ENCODE results near the gene OSBPL5. TPM values are rescaled to one million over a fixed set of nuclear protein-coding genes. Genes with fewer than 3 reads are reported as not detected.
"Not testable (repeated sequence)": the region's sequence is repeated elsewhere in the genome, so short reads cannot be mapped to it uniquely, and the experiment has no call there.

The OSBPL5 gene
- total RNA-seq, 1 experiment from 2014 or later: not detected

GRCh38 chr11:3073029-3073435 lies 92.1 kb downstream of the OSBPL5 start:
- no peaks in the 10 kb centered on the region for H3K79me2 ChIP-seq (ENCODE audit: low read length)
- no peak for DNase-seq
- no peaks in the 10 kb centered on the region for H4K20me1 ChIP-seq (ENCODE audit: insufficient read depth, low read depth, low read length)
- no peak overlapping the region for H3K9ac ChIP-seq (ENCODE audit: low read length)
- H3K27ac ChIP-seq (ENCODE audit: low read length): no peak overlapping the region
- H3K36me3 ChIP-seq (ENCODE audit: insufficient read depth, low read length): no peaks in the 10 kb centered on the region
- H3K4me2 ChIP-seq (ENCODE audit: low read depth, low read length, poor library complexity, severe bottlenecking): no peak overlapping the region
- no peaks in the 10 kb centered on the region for H3K4me1 ChIP-seq (ENCODE audit: low read length)
- H3K9me3 ChIP-seq (ENCODE audit: low read length): no peaks in the 10 kb centered on the region
- H3K4me3 ChIP-seq (ENCODE audit: low read length): no peak overlapping the region
- no peaks in the 10 kb centered on the region for H3K9me2 ChIP-seq (replicated peaks; ENCODE audit: insufficient read depth, low read length)
- no peak overlapping the region for H2AFZ ChIP-seq (ENCODE audit: low read length)
- no peaks in the 10 kb centered on the region for H3K27me3 ChIP-seq (ENCODE audit: low read length)

DNA sequence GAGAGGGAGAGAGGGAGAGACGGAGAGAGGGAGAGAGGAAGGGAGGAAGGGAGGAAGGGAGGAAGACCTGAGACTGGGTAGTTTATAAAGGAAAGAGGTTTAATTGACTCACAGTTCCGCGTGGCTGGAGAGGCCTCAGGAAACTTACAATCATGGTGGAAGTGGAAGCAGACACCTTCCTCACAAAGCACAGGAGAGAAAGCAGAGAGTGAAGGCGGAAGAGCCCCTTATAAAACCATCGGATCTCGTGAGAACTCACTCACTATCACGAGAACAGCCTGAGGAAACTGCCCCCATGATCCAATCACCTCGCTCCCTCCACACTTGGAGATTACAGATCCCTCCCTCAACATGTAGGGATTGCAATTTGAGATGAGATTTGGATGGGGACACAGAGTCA lies 95.7 kb downstream of the OSBPL5 start:
- Histone ChIP-seq H4K20me1 (ENCODE audit: insufficient read depth, low read depth, low read length) (no peaks in the 10 kb centered on the region), H3K9me3 (ENCODE audit: low read length) (no peaks in the 10 kb centered on the region), H3K4me2 (ENCODE audit: low read depth, low read length, poor library complexity, severe bottlenecking) (no peak overlapping the region), H3K4me3 (ENCODE audit: low read length) (no peak overlapping the region), H3K79me2 (ENCODE audit: low read length) (no peaks in the 10 kb centered on the region), H3K9me2 (replicated peaks; ENCODE audit: insufficient read depth, low read length) (no peaks in the 10 kb centered on the region), H3K36me3 (ENCODE audit: insufficient read depth, low read length) (no peaks in the 10 kb centered on the region), H2AFZ (ENCODE audit: low read length) (no peak overlapping the region), H3K27me3 (ENCODE audit: low read length) (no peaks in the 10 kb centered on the region), H3K4me1 (ENCODE audit: low read length) (peaks cover under 1% of the 10 kb centered on the region), H3K9ac (ENCODE audit: low read length) (no peak overlapping the region), H3K27ac (ENCODE audit: low read length) (no peak overlapping the region)
- DNase-seq: no peak

DNA sequence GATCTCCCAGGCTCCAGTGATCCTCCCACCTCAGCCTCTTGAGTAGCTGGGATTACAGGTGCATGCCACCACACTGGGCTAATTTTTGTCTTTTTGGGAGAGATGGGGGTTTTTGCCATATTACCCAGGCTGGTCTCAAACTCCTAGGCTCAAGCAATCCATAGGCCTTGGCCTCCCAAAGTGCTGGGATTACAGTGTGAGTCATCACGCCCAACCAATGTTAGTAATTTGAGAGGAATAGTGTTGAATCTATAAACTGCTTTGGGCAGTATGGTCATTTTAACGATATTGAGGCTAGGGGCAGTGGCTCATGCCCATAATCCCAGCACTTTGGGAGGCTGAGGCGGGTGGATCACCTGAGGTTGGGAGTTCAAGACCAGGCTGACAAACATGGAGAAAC lies 98.8 kb downstream of the OSBPL5 start:
- not testable (repeated sequence) for H2AFZ ChIP-seq (ENCODE audit: low read length); H3K9ac ChIP-seq (ENCODE audit: low read length); H3K36me3 ChIP-seq (ENCODE audit: insufficient read depth, low read length); DNase-seq; H3K9me2 ChIP-seq (replicated peaks; ENCODE audit: insufficient read depth, low read length); H4K20me1 ChIP-seq (ENCODE audit: insufficient read depth, low read depth, low read length); H3K9me3 ChIP-seq (ENCODE audit: low read length); H3K4me2 ChIP-seq (ENCODE audit: low read depth, low read length, poor library complexity, severe bottlenecking); H3K79me2 ChIP-seq (ENCODE audit: low read length); H3K27me3 ChIP-seq (ENCODE audit: low read length); H3K27ac ChIP-seq (ENCODE audit: low read length); H3K4me3 ChIP-seq (ENCODE audit: low read length)
- peaks cover 23% of the 10 kb centered on the region for H3K4me1 ChIP-seq (ENCODE audit: low read length)

GRCh38 chr11:3064709-3065108 lies 100.4 kb downstream of the OSBPL5 start:
- H4K20me1 ChIP-seq (ENCODE audit: insufficient read depth, low read depth, low read length); H3K9me2 ChIP-seq (replicated peaks; ENCODE audit: insufficient read depth, low read length); H3K36me3 ChIP-seq (ENCODE audit: insufficient read depth, low read length); H3K9me3 ChIP-seq (ENCODE audit: low read length); H3K9ac ChIP-seq (ENCODE audit: low read length); DNase-seq; H3K79me2 ChIP-seq (ENCODE audit: low read length); H3K4me3 ChIP-seq (ENCODE audit: low read length); H2AFZ ChIP-seq (ENCODE audit: low read length); H3K4me2 ChIP-seq (ENCODE audit: low read depth, low read length, poor library complexity, severe bottlenecking); H3K27me3 ChIP-seq (ENCODE audit: low read length): not testable (repeated sequence)
- Histone ChIP-seq H3K4me1 (ENCODE audit: low read length) (peaks cover 23% of the 10 kb centered on the region), H3K27ac (ENCODE audit: low read length) (0 out of 2 replicates have a peak overlapping the region, but pooled peaks have one; percentile 72)

- Histone ChIP-seq H3K4me1 (ENCODE audit: low read length) (peaks cover 23% of the 10 kb centered on the region), H2AFZ (ENCODE audit: low read length) (0 out of 2 replicates have a peak overlapping the region, but pooled peaks have one; percentile 0), H3K27ac (ENCODE audit: low read length) (peak overlapping the region; percentile 72), H3K4me3 (ENCODE audit: low read length) (0 out of 2 replicates have a peak overlapping the region, but pooled peaks have one; percentile 25), H3K4me2 (ENCODE audit: low read depth, low read length, poor library complexity, severe bottlenecking) (peak overlapping the region; percentile 53), H3K9ac (ENCODE audit: low read length) (peak overlapping the region; percentile 37; the same call in 1 of the 2 replicates)
- not testable (repeated sequence) for H3K79me2 ChIP-seq (ENCODE audit: low read length); H3K36me3 ChIP-seq (ENCODE audit: insufficient read depth, low read length); H4K20me1 ChIP-seq (ENCODE audit: insufficient read depth, low read depth, low read length); H3K9me2 ChIP-seq (replicated peaks; ENCODE audit: insufficient read depth, low read length); H3K9me3 ChIP-seq (ENCODE audit: low read length); H3K27me3 ChIP-seq (ENCODE audit: low read length)
- DNase-seq: peak; percentile 51
These were observed 101.2 kb downstream of the OSBPL5 start for GRCh38 chr11:3063876-3064275.

GRCh38 chr11:3063432-3063831 lies 101.7 kb downstream of the OSBPL5 start:
- 0 out of 2 replicates have a peak overlapping the region, but pooled peaks have one; percentile 25 for H3K4me3 ChIP-seq (ENCODE audit: low read length)
- not testable (repeated sequence) for H3K9me3 ChIP-seq (ENCODE audit: low read length); H3K9me2 ChIP-seq (replicated peaks; ENCODE audit: insufficient read depth, low read length); DNase-seq; H3K79me2 ChIP-seq (ENCODE audit: low read length); H4K20me1 ChIP-seq (ENCODE audit: insufficient read depth, low read depth, low read length); H3K27me3 ChIP-seq (ENCODE audit: low read length); H3K36me3 ChIP-seq (ENCODE audit: insufficient read depth, low read length)
- H3K4me1 ChIP-seq (ENCODE audit: low read length): peaks cover 23% of the 10 kb centered on the region
- H3K4me2 ChIP-seq (ENCODE audit: low read depth, low read length, poor library complexity, severe bottlenecking): peak overlapping the region; percentile 53
- H3K27ac ChIP-seq (ENCODE audit: low read length): peak overlapping the region; percentile 72
- H2AFZ ChIP-seq (ENCODE audit: low read length): 0 out of 2 replicates have a peak overlapping the region, but pooled peaks have one; percentile 0
- H3K9ac ChIP-seq (ENCODE audit: low read length): peak overlapping the region; percentile 37; the same call in 1 of the 2 replicates

- no peaks in the 10 kb centered on the region for H3K9me2 ChIP-seq (replicated peaks; ENCODE audit: insufficient read depth, low read length)
- no peaks in the 10 kb centered on the region for H3K9me3 ChIP-seq (ENCODE audit: low read length)
- DNase-seq: no peak
- no peaks in the 10 kb centered on the region for H3K27me3 ChIP-seq (ENCODE audit: low read length)
- H2AFZ ChIP-seq (ENCODE audit: low read length): no peak overlapping the region
- peaks cover 17% of the 10 kb centered on the region for H3K79me2 ChIP-seq (ENCODE audit: low read length)
- H4K20me1 ChIP-seq (ENCODE audit: insufficient read depth, low read depth, low read length): peaks cover 8% of the 10 kb centered on the region
- no peak overlapping the region for H3K27ac ChIP-seq (ENCODE audit: low read length)
- H3K36me3 ChIP-seq (ENCODE audit: insufficient read depth, low read length): no peaks in the 10 kb centered on the region
- H3K4me2 ChIP-seq (ENCODE audit: low read depth, low read length, poor library complexity, severe bottlenecking): no peak overlapping the region
- H3K9ac ChIP-seq (ENCODE audit: low read length): no peak overlapping the region
- peaks cover 38% of the 10 kb centered on the region for H3K4me1 ChIP-seq (ENCODE audit: low read length)
- H3K4me3 ChIP-seq (ENCODE audit: low read length): no peak overlapping the region
These were observed 104.6 kb downstream of the OSBPL5 start for GRCh38 chr11:3060436-3061025.

DNA sequence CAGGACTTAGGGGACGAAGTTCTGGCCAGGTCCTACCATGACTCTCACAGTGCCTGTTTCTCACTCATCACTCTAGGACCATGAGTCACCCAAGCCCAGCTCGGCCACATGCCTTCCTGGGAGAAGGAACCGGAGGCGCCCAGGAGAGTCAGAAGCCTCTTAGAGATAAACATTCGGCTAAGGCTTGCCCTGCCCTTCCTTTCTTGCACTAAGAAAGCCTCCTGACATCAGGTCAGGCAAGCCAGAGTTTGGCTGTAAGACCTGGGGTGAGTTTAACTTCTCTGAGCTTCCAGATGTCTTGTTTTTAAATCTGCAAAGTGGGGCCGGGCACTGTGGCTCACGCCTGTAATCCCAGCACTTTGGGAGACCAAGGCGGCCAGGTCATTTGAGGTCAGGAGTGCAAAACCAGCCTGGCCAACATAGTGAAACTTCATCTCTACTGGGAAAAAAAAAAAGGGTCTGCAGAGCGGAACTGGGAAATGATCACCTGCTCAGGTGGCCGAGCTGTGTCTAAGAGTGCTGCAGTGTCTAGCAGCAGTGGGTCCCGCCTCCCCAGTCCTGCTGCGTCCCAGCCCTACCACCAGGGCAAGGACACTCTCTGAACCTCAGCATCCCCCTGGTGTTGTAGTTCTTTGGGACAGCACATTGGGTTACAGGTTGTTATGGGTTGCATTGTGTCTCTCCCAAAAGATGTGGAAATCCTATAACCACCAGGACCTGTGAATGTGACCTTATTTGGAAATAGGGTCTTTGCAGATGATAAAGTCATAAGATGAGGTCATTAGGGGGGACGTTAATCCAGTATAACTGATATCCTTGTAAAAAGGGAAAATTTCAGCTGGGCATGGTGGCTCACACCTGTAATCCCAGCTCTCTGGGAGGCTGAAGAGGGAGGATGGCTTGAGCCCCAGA lies 106.1 kb downstream of the OSBPL5 start:
- H3K9ac ChIP-seq (ENCODE audit: low read length): no peak overlapping the region

More for the DNA sequence above, 106.1 kb downstream of the OSBPL5 start:
- no peak overlapping the region for H3K27ac ChIP-seq (ENCODE audit: low read length)
- no peaks in the 10 kb centered on the region for H3K36me3 ChIP-seq (ENCODE audit: insufficient read depth, low read length)
- DNase-seq: no peak
- no peak overlapping the region for H3K4me3 ChIP-seq (ENCODE audit: low read length)
- no peaks in the 10 kb centered on the region for H3K9me2 ChIP-seq (replicated peaks; ENCODE audit: insufficient read depth, low read length)
- no peak overlapping the region for H2AFZ ChIP-seq (ENCODE audit: low read length)
- H3K4me1 ChIP-seq (ENCODE audit: low read length): peaks cover 48% of the 10 kb centered on the region
- no peak overlapping the region for H3K4me2 ChIP-seq (ENCODE audit: low read depth, low read length, poor library complexity, severe bottlenecking)
- H3K27me3 ChIP-seq (ENCODE audit: low read length): no peaks in the 10 kb centered on the region
- H3K79me2 ChIP-seq (ENCODE audit: low read length): peaks cover 32% of the 10 kb centered on the region
- no peaks in the 10 kb centered on the region for H3K9me3 ChIP-seq (ENCODE audit: low read length)
- H4K20me1 ChIP-seq (ENCODE audit: insufficient read depth, low read depth, low read length): peaks cover 10% of the 10 kb centered on the region

All from Karpas-422 (cell line).